ENCODE data around the gene OR52K1. TPM values are rescaled to one million over a fixed set of nuclear protein-coding genes. Genes with fewer than 3 reads are reported as not detected.

The OR52K1 gene
- total RNA-seq, 1 donor from 2014 or later, result 0.20 TPM

DNA sequence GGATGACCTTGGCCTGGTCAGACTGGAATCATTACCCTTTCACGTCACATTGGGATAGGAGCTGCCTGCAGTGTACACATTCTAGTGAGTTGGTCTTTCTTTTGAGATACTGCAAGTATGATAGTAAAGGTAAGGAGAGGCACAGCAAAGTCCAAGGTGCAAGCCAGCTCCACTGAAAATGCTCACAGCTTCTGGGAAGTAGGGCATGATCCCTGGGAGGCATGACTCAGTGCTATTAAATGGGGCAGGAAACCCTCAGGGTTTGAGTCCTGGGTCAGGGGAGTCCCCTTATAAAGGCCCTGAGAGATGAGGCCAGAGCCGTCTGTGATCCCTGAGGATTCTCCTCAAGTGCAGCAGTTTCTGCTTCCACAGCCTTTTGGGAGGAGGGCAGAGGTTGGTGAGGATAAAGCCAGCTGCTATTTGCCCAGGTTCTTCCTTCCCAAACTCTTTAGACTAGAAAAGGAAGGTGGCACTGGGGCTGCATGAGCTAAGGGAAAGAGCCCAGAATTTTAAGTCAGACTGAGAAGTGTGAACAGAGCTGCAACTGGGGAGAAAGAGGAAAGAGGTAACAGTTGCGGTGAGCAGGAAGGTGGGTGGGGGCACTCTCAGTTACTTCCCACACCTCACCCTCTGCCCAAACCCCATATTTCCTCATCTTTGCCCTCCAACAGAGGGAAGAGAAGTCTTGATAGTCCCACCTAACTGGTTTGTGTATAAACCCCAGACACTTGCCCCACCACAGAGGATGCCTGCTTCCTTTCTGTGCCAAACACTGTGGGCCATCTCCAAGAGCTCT, 14.4 kb upstream of the OR52K1 start:
- DNase-seq (ENCODE audit: low read depth) (no peak), FAIRE-seq (no peak)
- Mint-ChIP-seq H3K9me3 (ENCODE audit: unreplicated experiment) (peaks cover 13% of the 10 kb centered on the region), H3K36me3 (ENCODE audit: low read depth, unreplicated experiment) (no peaks in the 10 kb centered on the region), H3K4me3 (ENCODE audit: unreplicated experiment) (no peak overlapping the region), H3K4me1 (ENCODE audit: low read depth, unreplicated experiment) (peaks cover 3% of the 10 kb centered on the region), H3K27me3 (ENCODE audit: low read depth, unreplicated experiment) (no peaks in the 10 kb centered on the region), H3K27ac (ENCODE audit: unreplicated experiment) (no peak overlapping the region)
- Histone ChIP-seq H3K4me2 (ENCODE audit: low read length) (no peak overlapping the region), H3K27me3 (ENCODE audit: insufficient read depth, low read length) (no peaks in the 10 kb centered on the region), H3K4me3 (ENCODE audit: insufficient read depth, low read depth, low read length) (no peak overlapping the region), H3K36me3 (ENCODE audit: insufficient read depth, low read length) (no peaks in the 10 kb centered on the region), H4K20me1 (ENCODE audit: insufficient read depth, low read length) (no peaks in the 10 kb centered on the region), H3K9me3 (ENCODE audit: insufficient read depth, low read depth, low read length) (no peaks in the 10 kb centered on the region), H3K9ac (ENCODE audit: low read length) (no peak overlapping the region), H3K27ac (ENCODE audit: low read depth, low read length) (no peak overlapping the region), H3K79me2 (ENCODE audit: insufficient read depth, low read length) (no peaks in the 10 kb centered on the region), H3K4me1 (ENCODE audit: insufficient read depth, low read length) (no peaks in the 10 kb centered on the region), H2AFZ (ENCODE audit: low read depth, low read length) (no peak overlapping the region)
- no peak for TF ChIP-seq EZH2 (IDR thresholded peaks at IDR 0.05; ENCODE audit: insufficient read depth, low read length)
- TF ChIP-seq, protein P1, sequence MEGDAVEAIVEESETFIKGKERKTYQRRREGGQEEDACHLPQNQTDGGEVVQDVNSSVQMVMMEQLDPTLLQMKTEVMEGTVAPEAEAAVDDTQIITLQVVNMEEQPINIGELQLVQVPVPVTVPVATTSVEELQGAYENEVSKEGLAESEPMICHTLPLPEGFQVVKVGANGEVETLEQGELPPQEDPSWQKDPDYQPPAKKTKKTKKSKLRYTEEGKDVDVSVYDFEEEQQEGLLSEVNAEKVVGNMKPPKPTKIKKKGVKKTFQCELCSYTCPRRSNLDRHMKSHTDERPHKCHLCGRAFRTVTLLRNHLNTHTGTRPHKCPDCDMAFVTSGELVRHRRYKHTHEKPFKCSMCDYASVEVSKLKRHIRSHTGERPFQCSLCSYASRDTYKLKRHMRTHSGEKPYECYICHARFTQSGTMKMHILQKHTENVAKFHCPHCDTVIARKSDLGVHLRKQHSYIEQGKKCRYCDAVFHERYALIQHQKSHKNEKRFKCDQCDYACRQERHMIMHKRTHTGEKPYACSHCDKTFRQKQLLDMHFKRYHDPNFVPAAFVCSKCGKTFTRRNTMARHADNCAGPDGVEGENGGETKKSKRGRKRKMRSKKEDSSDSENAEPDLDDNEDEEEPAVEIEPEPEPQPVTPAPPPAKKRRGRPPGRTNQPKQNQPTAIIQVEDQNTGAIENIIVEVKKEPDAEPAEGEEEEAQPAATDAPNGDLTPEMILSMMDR (IDR thresholded peaks at IDR 0.05; ENCODE audit: insufficient read depth, low read depth, low read length), result no peak

DNA sequence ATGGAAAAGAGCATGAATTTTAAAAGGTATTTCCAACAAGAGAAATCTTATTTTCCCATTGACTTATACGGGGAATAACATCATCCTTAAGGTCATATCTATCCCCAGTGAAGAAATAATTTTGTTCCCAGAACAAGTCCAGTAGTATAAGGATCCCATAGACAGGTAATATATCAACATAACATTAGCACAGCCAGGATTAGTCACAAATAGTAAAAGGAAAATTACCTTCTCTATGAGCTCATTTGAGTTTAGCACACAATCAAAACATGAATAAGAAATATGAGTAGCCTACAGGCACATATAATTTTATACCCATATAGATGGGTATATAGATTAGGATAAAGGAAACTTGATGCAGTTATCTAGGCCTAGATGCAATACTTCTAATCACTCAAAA, 2.8 kb upstream of the OR52K1 start:
- DNase-seq (ENCODE audit: low read depth) (no peak), FAIRE-seq (no peak)
- no peak for TF ChIP-seq EZH2 (IDR thresholded peaks at IDR 0.05; ENCODE audit: insufficient read depth, low read length)
- TF ChIP-seq, protein P1 (IDR thresholded peaks at IDR 0.05; ENCODE audit: insufficient read depth, low read depth, low read length), result no peak

More for the DNA sequence above, 2.8 kb upstream of the OR52K1 start:
- H3K9ac ChIP-seq (ENCODE audit: low read length), result no peak overlapping the region
- H4K20me1 ChIP-seq (ENCODE audit: insufficient read depth, low read length), result no peaks in the 10 kb centered on the region
- no peak overlapping the region for H3K27ac ChIP-seq (ENCODE audit: low read depth, low read length)
- H3K4me3 Mint-ChIP-seq (ENCODE audit: unreplicated experiment), result no peak overlapping the region
- no peaks in the 10 kb centered on the region for H3K9me3 ChIP-seq (ENCODE audit: insufficient read depth, low read depth, low read length)
- peaks cover 2% of the 10 kb centered on the region for H3K27me3 ChIP-seq (ENCODE audit: insufficient read depth, low read length)
- H3K4me1 Mint-ChIP-seq (ENCODE audit: low read depth, unreplicated experiment), result peaks cover 17% of the 10 kb centered on the region
- no peaks in the 10 kb centered on the region for H3K36me3 ChIP-seq (ENCODE audit: insufficient read depth, low read length)
- no peak overlapping the region for H2AFZ ChIP-seq (ENCODE audit: low read depth, low read length)
- H3K36me3 Mint-ChIP-seq (ENCODE audit: low read depth, unreplicated experiment), result no peaks in the 10 kb centered on the region
- no peaks in the 10 kb centered on the region for H3K4me1 ChIP-seq (ENCODE audit: insufficient read depth, low read length)
- H3K27me3 Mint-ChIP-seq (ENCODE audit: low read depth, unreplicated experiment), result no peaks in the 10 kb centered on the region
- H3K79me2 ChIP-seq (ENCODE audit: insufficient read depth, low read length), result no peaks in the 10 kb centered on the region
- H3K4me3 ChIP-seq (ENCODE audit: insufficient read depth, low read depth, low read length), result no peak overlapping the region
- no peak overlapping the region for H3K4me2 ChIP-seq (ENCODE audit: low read length)
- H3K9me3 Mint-ChIP-seq (ENCODE audit: unreplicated experiment), result no peaks in the 10 kb centered on the region
- no peak overlapping the region for H3K27ac Mint-ChIP-seq (ENCODE audit: unreplicated experiment)

All from astrocyte (in vitro differentiated cells and primary cell).